Right lobe of liver (tissue), 6 donors: ENCODE measurements around the gene TBC1D1. TPM values are rescaled to one million over a fixed set of nuclear protein-coding genes. Genes with fewer than 3 reads are reported as not detected.

Source experiments
- ATAC-seq, 4 donors: fragments of 200-7000 bp; cut with Tn5 transposase; one replicate each; pipeline ENCODE4 v1.9.1; 2020; ENCODE audit warnings: mild to moderate bottlenecking in 4 of 4, moderate library complexity in 4 of 4
- DNase-seq, 3 donors: peaks; one replicate each; pipeline ENCODE4 v3.0.0-alpha.2; 2020
- H3K27ac ChIP-seq, 3 donors: fragments of 200-600 bp; one replicate each; pipeline ENCODE4 v1.8.0; 2022
- H3K27me3 ChIP-seq, 2 donors: fragments of 200-600 bp; one replicate each; pipeline ENCODE4 v1.8.0; 2022
- H3K36me3 ChIP-seq, 4 donors: fragments of 200-600 bp; sonication (generic) in 1 of 4; one replicate each; pipeline versions ENCODE4 v1.5.1 to v1.8.0; 2017 to 2022; ENCODE audit warnings: control low read depth in 1 of 4
- H3K4me1 ChIP-seq, 4 donors: fragments of 200-600 bp; sonication (generic) in 1 of 4; one replicate each; pipeline versions ENCODE4 v1.5.1 to v1.8.0; 2017 to 2022; ENCODE audit warnings: control low read depth in 1 of 4
- H3K4me3 ChIP-seq, 3 donors: fragments of 200-600 bp; one replicate each; pipeline ENCODE4 v1.8.0; 2022
- H3K9me3 ChIP-seq, 4 donors: fragments of 200-600 bp; sonication (generic) in 1 of 4; one replicate each; pipeline versions ENCODE4 v1.5.1 to v1.8.0; 2017 to 2022; ENCODE audit warnings: control low read depth in 1 of 4
- POLR2A ChIP-seq: fragments of 450-650 bp; IDR thresholded peaks from one replicate; pipeline ENCODE4 v1.6.1; 2017; ENCODE audit warnings: antibody characterized with exemption, mild to moderate bottlenecking
- WGBS: methylation state at CpG from one replicate; pipeline ENCODE4 v1.1.6; 2018; ENCODE audit warnings: low coverage, low lambda C conversion rate; ENCODE audit not compliant: insufficient coverage; ENCODE audit errors: missing lambda C conversion rate; 5-methylcytosine and 5-hydroxymethylcytosine counted together
- intact Hi-C, 2 donors: fragments of 100-400 bp; cut with DNase I; formaldehyde crosslinking; loops; one replicate each; pipeline versions ENCODE4 v1.11.2 to v1.14.1; 2022
- total RNA-seq, 6 experiments: library from RNA; depleted of rRNA in 2 of 6; stranded (reverse); fragments of >200 nt in 2 of 6; fragmentation: NEBNext Ultra II Directional in 3 of 6; extraction: Animal tissue kit (Norgen Biotek cat#: 25700) in 3 of 6; gene quantifications; one replicate each; pipeline versions ENCODE4 v1.1.0 to v1.2.4, GENCODE V29; 2016 to 2023
- TF ChIP-seq, protein P1 (sequence below), 4 donors: fragments of 200-600 bp in 3 of 4; fragments of 450-650 bp in 1 of 4; IDR thresholded peaks; one replicate each; pipeline versions ENCODE4 v1.5.1 to v1.8.0; 2016 to 2022; ENCODE audit warnings: antibody characterized with exemption in 4 of 4, mild to moderate bottlenecking in 2 of 4
- donor health status: DM: no; HTN: yes; CAD: no.
- donor health status: DM: no; HTN: no; CAD: no.
- donor health status: DM: no; HTN: no; CAD: no.
- donor health status: DM: no; HTN: yes; CAD: no.
- donor health status: DM: no; HTN: yes; CAD: no.

TBC1D1 gene
- total RNA-seq, 6 experiments from 2014 or later, result 21.2 to 67.5 (median 35.8) TPM

DNA sequence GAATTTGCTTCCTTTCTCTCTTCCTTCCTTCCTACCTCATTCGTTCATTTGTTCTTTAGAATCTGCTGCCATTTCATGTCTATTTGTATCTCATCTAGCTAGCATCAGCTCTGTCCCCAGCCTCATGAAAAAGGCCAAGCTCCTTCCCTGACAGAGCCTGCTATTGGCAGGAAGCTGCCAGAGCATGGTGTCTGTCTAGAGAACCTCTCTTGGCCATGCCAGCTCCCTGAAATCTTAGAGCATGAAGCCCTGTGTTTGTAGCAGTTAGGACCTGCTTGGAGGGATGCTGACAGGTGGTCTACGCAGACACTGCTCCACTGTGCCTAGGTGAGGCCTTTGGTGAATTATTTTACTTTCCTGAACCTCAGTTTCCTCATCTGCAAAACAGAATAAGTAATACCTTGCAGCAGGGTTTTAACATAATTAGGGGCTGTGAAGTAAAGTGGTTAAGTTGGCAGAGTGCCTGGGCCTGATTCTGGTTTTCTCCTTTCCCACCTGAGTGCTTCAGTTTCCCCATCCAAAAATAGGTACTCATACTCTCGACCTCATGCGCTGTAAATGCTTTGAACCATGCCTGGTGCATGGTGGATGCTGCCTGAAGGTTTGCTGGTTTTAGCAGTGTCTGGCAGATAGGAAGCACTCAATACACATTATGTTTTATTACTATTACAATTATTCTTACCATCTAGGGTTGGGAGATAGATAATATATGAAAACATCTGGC lies 74.0 kb downstream of the TBC1D1 start:
- Histone ChIP-seq H3K4me1 (peaks cover 0 to 6% (median 2%) of the 10 kb centered on the region in 4 donors), H3K4me3 (no peak overlapping the region), H3K9me3 (no peaks in the 10 kb centered on the region), H3K27me3 (no peaks in the 10 kb centered on the region), H3K27ac (no peak overlapping the region), H3K36me3 (no peaks in the 10 kb centered on the region)
- whole genome bisulfite sequencing, result 70% methylated on average over 3 of the region's 4 CpGs
- intact Hi-C loops, result no loop called here
- DNase-seq, result no peak
- TF ChIP-seq POLR2A, result no peak
- TF ChIP-seq, protein P1, sequence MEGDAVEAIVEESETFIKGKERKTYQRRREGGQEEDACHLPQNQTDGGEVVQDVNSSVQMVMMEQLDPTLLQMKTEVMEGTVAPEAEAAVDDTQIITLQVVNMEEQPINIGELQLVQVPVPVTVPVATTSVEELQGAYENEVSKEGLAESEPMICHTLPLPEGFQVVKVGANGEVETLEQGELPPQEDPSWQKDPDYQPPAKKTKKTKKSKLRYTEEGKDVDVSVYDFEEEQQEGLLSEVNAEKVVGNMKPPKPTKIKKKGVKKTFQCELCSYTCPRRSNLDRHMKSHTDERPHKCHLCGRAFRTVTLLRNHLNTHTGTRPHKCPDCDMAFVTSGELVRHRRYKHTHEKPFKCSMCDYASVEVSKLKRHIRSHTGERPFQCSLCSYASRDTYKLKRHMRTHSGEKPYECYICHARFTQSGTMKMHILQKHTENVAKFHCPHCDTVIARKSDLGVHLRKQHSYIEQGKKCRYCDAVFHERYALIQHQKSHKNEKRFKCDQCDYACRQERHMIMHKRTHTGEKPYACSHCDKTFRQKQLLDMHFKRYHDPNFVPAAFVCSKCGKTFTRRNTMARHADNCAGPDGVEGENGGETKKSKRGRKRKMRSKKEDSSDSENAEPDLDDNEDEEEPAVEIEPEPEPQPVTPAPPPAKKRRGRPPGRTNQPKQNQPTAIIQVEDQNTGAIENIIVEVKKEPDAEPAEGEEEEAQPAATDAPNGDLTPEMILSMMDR (IDR thresholded peaks at IDR 0.05), result no peak
- ATAC-seq, result no peak

DNA sequence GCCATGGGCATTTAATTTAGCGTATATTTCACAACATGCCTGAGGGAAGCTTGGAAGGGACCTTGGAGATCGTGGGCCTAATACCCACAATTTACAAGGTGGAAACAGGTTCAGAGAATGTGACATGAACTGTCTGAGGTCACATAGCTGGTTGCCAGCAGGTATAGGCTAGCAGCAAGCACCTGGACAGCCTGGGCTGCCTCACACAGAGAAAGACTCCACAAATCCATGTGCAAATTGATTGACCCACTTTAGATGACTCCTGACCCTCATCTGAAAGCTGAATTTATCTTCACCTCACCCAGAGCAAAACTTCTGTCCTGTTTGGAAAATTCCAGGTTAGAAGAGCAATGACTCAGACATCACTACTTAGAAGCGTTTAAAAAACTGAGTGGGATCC lies 75.2 kb downstream of the TBC1D1 start:
- no peak overlapping the region for H3K4me3 ChIP-seq
- H3K4me1 ChIP-seq, result peaks cover 0 to 6% (median 2%) of the 10 kb centered on the region in 4 donors
- no peaks in the 10 kb centered on the region for H3K27me3 ChIP-seq
- peak; percentile 23 to 61 (median 42) for ATAC-seq
- TF ChIP-seq, protein P1 (IDR thresholded peaks at IDR 0.05), result no peak
- TF ChIP-seq POLR2A, result no peak
- 48% methylated on average over 2 of the region's 3 CpGs for WGBS
- H3K9me3 ChIP-seq, result no peaks in the 10 kb centered on the region
- intact Hi-C loops, result no loop called here
- no peaks in the 10 kb centered on the region for H3K36me3 ChIP-seq
- no peak overlapping the region for H3K27ac ChIP-seq
- DNase-seq, result no peak

DNA sequence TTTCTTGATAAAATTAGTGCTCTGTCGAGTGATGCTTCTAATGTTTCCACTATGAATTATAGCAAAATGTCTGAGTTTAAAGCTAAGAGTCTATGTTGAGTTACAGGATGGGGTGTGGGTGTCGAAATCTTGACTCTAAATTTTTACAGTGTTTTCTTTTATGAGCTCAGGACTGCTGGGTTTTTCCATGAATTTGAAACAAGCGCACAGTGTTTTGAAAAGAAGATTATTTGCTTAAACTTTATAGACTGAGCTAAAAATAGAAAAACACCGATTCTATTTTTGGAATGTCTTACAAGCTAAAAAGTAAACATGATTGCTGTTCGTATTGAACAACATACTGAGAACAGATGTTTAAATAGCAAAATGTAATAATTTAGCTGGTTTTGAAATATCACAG lies 76.9 kb downstream of the TBC1D1 start:
- intact Hi-C loops, result no loop called here
- no peaks in the 10 kb centered on the region for H3K9me3 ChIP-seq
- DNase-seq (no peak), ATAC-seq (peak in 1 of 4 donors; percentile 13)
- no peaks in the 10 kb centered on the region for H3K36me3 ChIP-seq
- no peak overlapping the region for H3K27ac ChIP-seq
- H3K27me3 ChIP-seq, result no peaks in the 10 kb centered on the region
- no peak for TF ChIP-seq POLR2A
- TF ChIP-seq, protein P1 (IDR thresholded peaks at IDR 0.05), result no peak
- H3K4me3 ChIP-seq, result no peak overlapping the region
- H3K4me1 ChIP-seq, result peaks cover 0 to 4% (median 0%) of the 10 kb centered on the region in 4 donors
- WGBS, result 25% methylated on average over 5 of the region's 5 CpGs

DNA sequence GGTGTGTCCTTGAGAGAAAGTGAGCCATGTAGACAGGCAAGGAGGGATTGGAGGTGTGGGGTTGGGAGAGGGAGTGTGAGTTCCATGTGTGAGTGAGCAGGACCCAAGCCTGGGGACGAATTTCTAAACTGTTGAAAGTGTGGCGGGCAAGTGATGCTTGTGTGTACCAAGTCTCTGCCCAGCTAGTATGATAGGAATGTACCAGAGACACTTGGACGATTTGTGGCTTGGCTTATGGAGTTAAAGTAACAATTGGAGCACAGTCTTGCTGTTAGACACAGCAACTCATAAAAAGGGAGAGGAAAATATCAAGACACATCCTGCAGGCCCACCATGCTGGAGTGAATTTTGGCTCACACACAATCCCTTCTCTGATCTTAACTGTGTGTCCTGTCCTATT lies 77.9 kb downstream of the TBC1D1 start:
- H3K36me3 ChIP-seq, result no peaks in the 10 kb centered on the region
- ATAC-seq (no peak), DNase-seq (no peak)
- intact Hi-C loops, result no loop called here
- 90% methylated on average over 3 of the region's 3 CpGs for WGBS
- H3K4me1 ChIP-seq, result peaks cover 0 to 6% (median 0%) of the 10 kb centered on the region in 4 donors
- TF ChIP-seq, protein P1 (IDR thresholded peaks at IDR 0.05), result no peak
- no peak for TF ChIP-seq POLR2A
- no peak overlapping the region for H3K4me3 ChIP-seq
- H3K27me3 ChIP-seq, result no peaks in the 10 kb centered on the region
- no peak overlapping the region for H3K27ac ChIP-seq
- H3K9me3 ChIP-seq, result no peaks in the 10 kb centered on the region
